ENCODE data around the gene TLX2. TPM values are rescaled to one million over a fixed set of nuclear protein-coding genes. Genes with fewer than 3 reads are reported as not detected.
"Not testable (repeated sequence)": the region's sequence is repeated elsewhere in the genome, so short reads cannot be mapped to it uniquely, and the experiment has no call there.

TLX2 gene
- under 1 TPM in 2 of 3 donors, not detected in 1; 0.23 to 0.45 TPM for total RNA-seq
- not detected for total RNA-seq (2013)

GRCh38 chr2:74514368-74515270 lies at the start of gene TLX2:
TSS of gene TLX2 (plus strand) at chr2:74514450. CDS start at chr2:74514807, 357 bp downstream.
- peaks cover 68 to 80% of the 10 kb centered on the region in 2 donors for H3K27me3 Mint-ChIP-seq (ENCODE audit: low read depth in 2 of 2)
- peak within 1 kb of the TSS in 1 of 2 donors; percentile 36 for H3K27ac Mint-ChIP-seq
- H3K36me3 Mint-ChIP-seq: no peaks in the 10 kb centered on the region
- peaks cover 66% of the 10 kb centered on the region for H3K27me3 ChIP-seq (ENCODE audit: control insufficient read depth, insufficient read depth, low read length)
- peaks cover 31% of the 10 kb centered on the region for H3K4me1 ChIP-seq (ENCODE audit: control insufficient read depth, insufficient read depth, low read length)
- intact Hi-C loops (cut with micrococcal nuclease): no loop called here
- 3% methylated on average over 82 of the region's 82 CpGs for WGBS (ENCODE audit: insufficient coverage)
- peak within 1 kb of the TSS; percentile 75 for H3K4me3 Mint-ChIP-seq
- H3K4me1 Mint-ChIP-seq: peaks cover 10 to 20% of the 10 kb centered on the region in 2 donors
- DNase-seq (peak in 1 of 2 donors; percentile 36), ATAC-seq (no peak)
- H3K9me3 Mint-ChIP-seq: no peaks in the 10 kb centered on the region
- no peaks in the 10 kb centered on the region for H3K9me3 ChIP-seq (ENCODE audit: control insufficient read depth, insufficient read depth, low read length)
- no peak within 1 kb of the TSS for H3K4me3 ChIP-seq (ENCODE audit: low read length)
- no peak within 1 kb of the TSS for H3K27ac ChIP-seq (ENCODE audit: low read length)
- H3K36me3 ChIP-seq (ENCODE audit: control insufficient read depth, insufficient read depth, low read length): no peaks in the 10 kb centered on the region
- TF ChIP-seq CTCF (IDR thresholded peaks at IDR 0.05): no peak

- H3K4me3 Mint-ChIP-seq: peak overlapping the region; percentile 74
These were observed 43.5 kb upstream of the TLX2 start for GRCh38 chr2:74470742-74471141.

GRCh38 chr2:74471332-74472065 lies 42.8 kb upstream of the TLX2 start:
- WGBS (ENCODE audit: insufficient coverage): 74% methylated on average over 14 of the region's 16 CpGs
- Mint-ChIP-seq H3K27ac (peak overlapping the region; percentile 97 to 98), H3K27me3 (ENCODE audit: low read depth in 2 of 2) (no peaks in the 10 kb centered on the region), H3K36me3 (no peaks in the 10 kb centered on the region), H3K4me3 (peak overlapping the region; percentile 95), H3K9me3 (no peaks in the 10 kb centered on the region), H3K4me1 (peaks cover 22 to 27% of the 10 kb centered on the region in 2 donors)
- H3K36me3 ChIP-seq (ENCODE audit: control insufficient read depth, insufficient read depth, low read length): peaks cover 14% of the 10 kb centered on the region
- no peaks in the 10 kb centered on the region for H3K27me3 ChIP-seq (ENCODE audit: control insufficient read depth, insufficient read depth, low read length)
- intact Hi-C loops (cut with micrococcal nuclease): loop anchor here (1.0 kb wide), 2 partner anchors 12 to 13 kb away; partner anchors contain the start of genes TTC31 and WBP1
- peak overlapping the region; percentile 82 for H3K27ac ChIP-seq (ENCODE audit: low read length)
- no peak for TF ChIP-seq CTCF (IDR thresholded peaks at IDR 0.05)
- H3K9me3 ChIP-seq (ENCODE audit: control insufficient read depth, insufficient read depth, low read length): no peaks in the 10 kb centered on the region
- H3K4me1 ChIP-seq (ENCODE audit: control insufficient read depth, insufficient read depth, low read length): peaks cover 24% of the 10 kb centered on the region
- ATAC-seq (peak in 1 of 3 donors; percentile 20), DNase-seq (no peak)
- H3K4me3 ChIP-seq (ENCODE audit: low read length): peak overlapping the region; percentile 50

More at GRCh38 chr2:74470742-74471141, 43.5 kb upstream of the TLX2 start:
- H3K9me3 ChIP-seq (ENCODE audit: control insufficient read depth, insufficient read depth, low read length); ATAC-seq; intact Hi-C loops (cut with micrococcal nuclease); H3K27ac ChIP-seq (ENCODE audit: low read length); DNase-seq; H3K27me3 Mint-ChIP-seq (ENCODE audit: low read depth in 2 of 2); H3K4me3 ChIP-seq (ENCODE audit: low read length); H3K36me3 Mint-ChIP-seq; H3K27me3 ChIP-seq (ENCODE audit: control insufficient read depth, insufficient read depth, low read length); H3K9me3 Mint-ChIP-seq: not testable (repeated sequence)
- Histone ChIP-seq H3K4me1 (ENCODE audit: control insufficient read depth, insufficient read depth, low read length) (peaks cover 29% of the 10 kb centered on the region), H3K36me3 (ENCODE audit: control insufficient read depth, insufficient read depth, low read length) (peaks cover 14% of the 10 kb centered on the region)
- Mint-ChIP-seq H3K27ac (peak overlapping the region; percentile 64 to 86), H3K4me1 (peaks cover 23 to 31% of the 10 kb centered on the region in 2 donors)
- WGBS (ENCODE audit: insufficient coverage): 96% methylated on average over 11 of the region's 12 CpGs
